ENCODE results near the gene PDCD4.

GRCh38 chr10:110829721-110830410 lies 41.9 kb upstream of the PDCD4 start:
- TF ChIP-seq GATA2 (IDR thresholded peaks at IDR 0.05; ENCODE audit: low read depth, low read length) (no peak), GATA3 (IDR thresholded peaks at IDR 0.05; ENCODE audit: low read depth, low read length) (no peak)
